ENCODE results near the gene COL25A1.
A peak's percentile ranks its signal among the peaks of the same experiment; 100 is the strongest.

Gene COL25A1

DNA sequence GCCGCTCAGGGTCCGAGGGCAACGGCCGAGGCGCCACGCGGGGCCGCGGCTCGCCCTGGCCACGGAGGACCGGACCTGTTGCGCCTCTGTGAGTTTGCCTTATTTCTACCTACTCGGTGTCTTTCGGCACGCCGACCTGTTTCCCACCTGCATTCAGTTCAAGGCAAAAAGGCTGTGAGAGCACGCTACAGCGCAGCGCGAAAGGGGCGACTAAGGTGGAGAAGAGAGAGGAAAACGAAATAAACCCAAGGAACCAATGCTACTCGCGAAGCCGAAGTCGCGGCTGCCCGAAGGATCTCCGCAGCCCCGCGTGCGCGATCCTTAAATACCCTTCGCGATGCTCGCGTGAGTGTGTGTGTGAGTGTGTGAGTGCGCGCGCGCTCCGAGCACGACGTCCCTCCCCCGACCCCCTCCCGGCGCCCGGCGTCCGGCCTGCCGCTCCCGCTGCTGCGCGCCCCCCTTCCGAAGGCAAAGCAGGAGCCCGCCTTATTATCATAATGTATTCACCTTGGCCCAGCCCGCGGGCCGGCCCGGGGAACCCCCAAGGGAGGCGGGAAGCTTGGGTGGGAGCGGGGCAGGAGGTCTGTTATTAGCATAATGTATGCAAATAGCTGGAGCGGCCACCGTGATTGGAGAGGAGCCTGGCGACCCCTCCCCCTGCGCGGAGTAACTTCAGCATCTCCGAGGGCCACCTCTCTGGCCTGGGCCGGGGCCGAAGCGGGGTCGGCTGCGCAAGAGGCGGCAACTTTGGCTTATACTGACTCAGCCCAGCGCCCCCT is at the start of gene COL25A1:
TSS of gene COL25A1 (minus strand) at position 298 of the 779 bp plus-strand sequence.
- peak; percentile 9 to 28 for DNase-seq

DNA sequence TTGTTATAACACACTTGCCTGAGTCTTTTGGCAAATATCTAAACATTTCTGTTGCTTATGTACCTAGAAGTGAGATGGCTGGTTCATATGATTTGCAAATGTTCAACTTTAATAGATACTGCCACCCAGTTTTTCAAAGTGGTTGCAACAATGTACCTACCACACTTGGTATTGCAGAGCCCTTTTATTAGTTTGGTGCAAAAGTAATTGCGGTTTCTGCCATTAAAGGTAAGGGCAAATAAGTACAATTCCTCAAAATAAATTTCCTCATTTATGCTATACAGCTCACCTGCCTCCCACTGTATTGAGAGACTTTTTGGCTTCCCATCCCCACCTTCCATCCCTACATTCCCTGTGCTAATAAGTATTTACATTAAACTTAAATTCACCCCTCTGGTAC is 47.7 kb upstream of the COL25A1 start:
- no peak for DNase-seq

DNA sequence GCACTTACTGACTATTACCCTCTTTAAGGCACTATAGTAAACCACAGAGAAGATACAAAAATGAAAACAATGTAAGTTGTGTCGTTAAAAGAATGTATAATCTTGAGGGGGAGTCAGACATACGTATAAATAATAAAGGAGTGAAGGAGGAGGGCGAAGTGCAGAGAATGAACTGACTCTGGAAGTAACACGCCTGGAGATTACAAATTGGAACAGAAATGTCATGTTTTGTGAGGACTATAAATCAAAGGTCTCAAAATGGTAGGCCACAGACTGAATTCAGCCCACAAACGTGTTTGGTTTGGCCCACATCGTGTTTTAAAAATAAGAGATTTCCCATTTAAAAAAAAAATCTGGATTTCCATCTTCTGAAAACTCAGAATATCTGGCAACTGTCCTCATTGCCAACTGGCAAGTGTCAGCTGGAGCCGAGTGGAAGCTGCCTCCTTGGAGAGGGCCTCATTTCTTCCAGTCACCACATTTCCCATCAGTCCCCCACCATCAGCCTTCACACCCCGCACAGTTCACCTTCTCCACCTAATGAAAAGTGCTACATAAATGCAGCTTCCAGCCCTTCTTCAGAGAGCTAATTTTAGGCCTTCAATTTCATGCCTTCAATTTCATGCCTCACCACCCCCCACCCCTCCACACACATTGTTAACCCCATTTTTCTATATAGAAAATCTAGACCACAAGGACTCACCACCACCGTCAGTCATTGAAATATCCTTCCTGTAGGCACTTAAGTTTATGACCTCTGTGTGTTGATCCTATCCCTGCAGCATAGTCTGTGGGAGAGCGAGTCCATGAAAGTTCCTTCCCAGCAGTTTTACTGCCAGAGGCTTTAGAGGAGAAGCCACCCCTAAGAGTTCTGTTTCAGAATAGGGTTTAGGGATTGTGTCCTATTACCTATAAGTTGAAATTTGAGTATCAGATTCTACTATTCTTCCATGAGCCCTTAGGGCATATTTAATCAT is 32.0 kb upstream of the COL25A1 start:
- no peak for DNase-seq

DNA sequence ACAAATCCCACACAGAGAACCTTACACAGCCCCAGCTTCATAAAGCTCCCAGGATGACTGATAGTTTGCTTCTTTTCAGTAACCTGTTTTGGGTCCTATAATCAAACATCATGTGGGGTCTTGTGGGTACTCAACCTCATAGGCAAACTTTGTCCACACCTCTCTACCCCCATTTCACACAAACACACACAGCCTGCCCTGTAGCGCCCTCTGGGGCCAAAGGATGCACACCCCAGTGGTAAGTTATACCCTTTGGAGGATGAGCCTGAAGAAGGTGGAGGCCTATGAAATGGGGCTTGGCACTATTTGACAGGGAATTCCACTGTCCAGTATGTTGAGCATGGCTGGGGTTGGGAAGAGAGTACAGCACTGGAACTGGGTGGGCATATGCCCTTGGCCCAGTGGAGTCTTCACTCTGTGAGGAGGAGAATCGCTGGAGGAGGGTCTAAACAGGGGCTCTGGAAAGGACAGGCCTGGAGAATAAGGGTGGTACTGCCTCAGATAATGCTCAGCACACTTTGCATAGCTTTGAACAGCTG is 30.5 kb upstream of the COL25A1 start:
- no peak for DNase-seq

GRCh38 chr4:109327641-109328040 is 25.2 kb upstream of the COL25A1 start:
- no peak for DNase-seq

DNA sequence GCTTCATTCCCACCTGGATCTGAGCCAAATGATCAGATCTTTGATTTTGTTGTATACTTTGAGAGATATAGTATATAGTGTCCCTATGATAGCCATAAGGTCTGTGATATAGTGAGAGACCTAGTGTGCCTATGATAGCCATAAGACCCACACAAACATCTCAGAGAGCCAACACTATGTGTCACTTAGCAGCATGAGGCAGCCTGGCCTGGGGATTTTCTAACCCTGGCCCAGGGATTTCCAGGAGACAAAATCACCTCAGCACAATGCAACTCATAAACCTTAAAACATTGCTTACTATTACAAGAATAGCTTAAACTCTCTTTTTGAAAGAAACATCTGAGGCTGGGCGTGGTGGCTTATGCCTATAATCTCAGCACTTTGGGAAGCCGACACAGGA is 23.2 kb upstream of the COL25A1 start:
- no peak for DNase-seq

DNA sequence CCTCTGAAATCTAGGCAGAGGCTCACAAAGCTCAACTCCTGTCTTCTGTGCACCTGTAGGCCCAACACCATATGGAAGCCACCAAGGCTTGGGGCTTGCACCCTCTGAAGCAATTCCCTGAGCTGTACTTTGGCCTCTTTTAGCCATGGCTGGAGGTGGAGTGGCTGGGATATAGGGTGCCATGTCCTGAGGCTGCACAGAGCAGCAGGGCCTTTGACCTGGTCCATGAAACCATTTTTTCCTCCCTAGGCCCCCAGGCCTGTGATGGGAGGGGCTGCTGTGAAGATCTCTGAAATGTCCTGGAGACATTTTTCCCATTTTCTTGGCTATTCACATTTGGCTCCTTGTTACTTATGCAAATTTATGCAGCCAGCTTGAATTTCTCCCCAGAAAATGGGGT is 20.9 kb upstream of the COL25A1 start:
- DNase-seq, result no peak

DNA sequence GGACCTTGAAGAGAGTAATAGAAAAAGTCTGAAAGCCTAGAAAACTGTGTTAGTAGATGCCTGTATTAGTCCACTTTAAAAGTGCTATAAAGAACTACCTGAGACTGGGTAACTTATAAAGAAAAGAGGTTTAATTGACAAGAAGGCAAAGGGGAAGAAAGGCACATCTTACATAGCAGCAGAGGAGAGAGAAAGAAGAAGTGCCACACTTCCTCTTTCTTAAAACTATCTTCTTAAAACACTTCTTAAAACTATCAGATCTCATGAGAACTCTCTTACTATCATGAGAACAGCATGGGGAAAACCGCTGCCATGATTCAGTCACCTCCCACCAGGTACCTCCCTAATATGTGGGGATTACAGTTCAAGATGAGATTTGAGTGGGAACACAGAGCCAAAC is 18.8 kb upstream of the COL25A1 start:
- no peak for DNase-seq

DNA sequence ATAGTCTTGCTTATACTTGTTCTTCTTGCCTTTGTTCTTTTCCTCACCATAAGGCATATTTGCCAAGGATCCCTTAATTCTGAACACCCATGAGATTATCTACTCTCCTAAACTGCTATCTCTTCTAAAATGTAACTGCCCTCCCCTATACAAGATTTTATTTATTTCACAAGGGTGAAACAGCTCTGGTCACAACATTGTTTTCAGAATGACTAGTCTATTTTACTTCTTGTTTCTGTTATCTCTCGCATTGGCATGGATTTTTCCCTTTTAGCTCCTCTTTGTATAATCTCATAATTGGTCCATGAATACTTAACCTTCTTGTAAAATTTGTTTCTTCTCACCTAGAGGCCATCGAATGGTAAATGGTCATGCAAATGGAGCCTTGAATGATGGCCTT is 17.2 kb upstream of the COL25A1 start:
- no peak for DNase-seq

GRCh38 chr4:109319156-109319555 is 16.7 kb upstream of the COL25A1 start:
- no peak for DNase-seq

DNA sequence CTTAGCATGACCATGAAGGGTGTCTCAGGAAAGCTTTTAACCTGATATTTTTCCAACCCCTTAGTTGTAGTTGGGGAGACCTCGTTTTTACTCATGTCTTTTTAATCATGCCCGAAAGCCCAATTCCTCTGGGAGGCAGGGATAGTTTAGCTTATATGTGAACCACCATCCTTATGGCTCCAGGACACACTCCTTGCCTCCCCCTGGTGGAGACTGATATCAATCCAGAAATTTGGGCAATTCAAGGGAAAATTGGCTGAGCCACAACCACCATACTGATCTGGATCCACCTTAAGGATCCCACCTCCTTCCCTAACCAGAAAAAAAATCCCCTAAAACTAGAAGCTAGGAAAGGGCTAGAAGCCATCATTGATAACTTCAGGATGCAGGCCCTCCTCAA is 13.4 kb upstream of the COL25A1 start:
- no peak for DNase-seq

DNA sequence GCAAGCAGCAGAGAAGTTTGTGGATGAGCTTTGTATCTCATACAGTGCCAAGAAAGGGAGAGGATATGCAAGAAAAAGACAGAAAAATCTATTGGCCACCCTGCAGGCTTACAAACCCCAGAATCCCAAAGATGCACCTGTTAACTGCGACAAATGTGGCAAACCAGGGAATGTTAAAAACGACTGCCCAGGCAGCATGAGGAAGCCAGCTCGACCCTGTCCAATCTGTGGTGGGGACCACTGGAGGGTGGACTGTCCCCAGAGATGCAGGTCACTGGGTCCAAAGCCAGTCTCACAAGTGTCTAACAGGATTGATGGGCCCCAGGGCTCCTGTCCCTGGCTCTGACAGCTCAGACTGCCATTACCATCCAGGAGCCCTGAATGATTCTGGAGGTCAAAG is 12.9 kb upstream of the COL25A1 start:
- no peak for DNase-seq

DNA sequence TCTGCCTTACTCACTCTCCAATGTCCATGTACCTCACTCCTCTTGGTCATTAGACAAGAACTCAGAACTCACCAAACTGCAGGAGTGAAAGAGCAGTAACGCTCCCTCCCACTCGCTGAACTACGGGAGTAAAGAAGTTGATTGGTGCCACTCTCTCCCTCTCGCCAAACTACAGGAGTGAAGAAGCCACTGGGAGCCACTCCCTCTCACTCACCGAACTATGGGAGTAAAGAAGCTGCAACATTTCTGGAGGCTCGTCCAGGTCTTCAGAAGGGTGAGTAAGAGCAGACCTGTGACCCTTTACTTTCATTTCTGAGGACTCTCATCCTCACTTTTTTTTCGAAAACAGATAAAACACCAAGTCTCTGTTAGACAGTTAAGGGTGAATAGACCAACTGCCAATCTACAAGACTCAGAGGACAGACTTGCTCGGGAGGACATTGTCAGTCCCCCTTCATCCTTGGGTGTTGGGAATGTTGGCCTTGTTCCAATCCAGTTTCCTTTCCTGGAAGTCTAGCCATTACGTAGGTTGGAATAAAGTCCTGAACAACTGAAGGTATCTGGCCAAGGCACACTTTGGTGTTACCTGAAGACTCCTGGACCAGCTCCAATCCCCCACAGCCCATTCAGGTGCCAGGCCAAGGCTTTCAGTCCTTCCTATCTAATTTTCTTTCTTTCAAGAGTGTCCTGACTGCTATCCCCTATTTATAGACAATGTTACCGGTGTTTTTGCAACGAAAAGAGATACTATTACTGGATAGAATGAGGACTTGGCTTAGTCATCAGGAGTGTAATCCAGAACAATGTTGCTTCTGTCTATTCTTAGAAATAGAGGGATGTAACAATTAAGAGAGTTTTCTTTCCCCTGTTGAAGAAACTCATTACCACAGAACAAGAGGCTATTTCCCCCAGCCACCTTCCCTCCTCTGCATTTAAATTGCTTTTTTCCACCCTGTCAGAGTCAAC is 11.0 kb upstream of the COL25A1 start:
- DNase-seq, result no peak

DNA sequence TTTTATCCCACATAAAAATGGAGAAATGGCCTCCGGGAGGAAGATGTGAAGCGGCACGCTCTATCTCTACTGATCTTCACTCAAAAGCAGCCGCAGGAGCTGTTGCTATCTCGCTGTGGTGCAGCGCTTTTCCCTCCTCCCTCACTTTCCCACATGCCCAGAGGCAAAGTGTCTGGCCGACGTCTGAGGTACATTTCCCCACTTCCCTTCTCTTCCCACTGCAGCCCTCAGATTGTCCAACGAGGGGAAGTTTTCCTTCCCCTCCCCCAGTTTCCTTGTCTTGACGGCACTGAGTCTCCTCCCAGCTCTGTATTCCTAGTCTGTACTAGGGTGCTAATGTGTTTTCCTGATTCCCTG is 660 bp upstream of the COL25A1 start:
- no peak for DNase-seq

DNA sequence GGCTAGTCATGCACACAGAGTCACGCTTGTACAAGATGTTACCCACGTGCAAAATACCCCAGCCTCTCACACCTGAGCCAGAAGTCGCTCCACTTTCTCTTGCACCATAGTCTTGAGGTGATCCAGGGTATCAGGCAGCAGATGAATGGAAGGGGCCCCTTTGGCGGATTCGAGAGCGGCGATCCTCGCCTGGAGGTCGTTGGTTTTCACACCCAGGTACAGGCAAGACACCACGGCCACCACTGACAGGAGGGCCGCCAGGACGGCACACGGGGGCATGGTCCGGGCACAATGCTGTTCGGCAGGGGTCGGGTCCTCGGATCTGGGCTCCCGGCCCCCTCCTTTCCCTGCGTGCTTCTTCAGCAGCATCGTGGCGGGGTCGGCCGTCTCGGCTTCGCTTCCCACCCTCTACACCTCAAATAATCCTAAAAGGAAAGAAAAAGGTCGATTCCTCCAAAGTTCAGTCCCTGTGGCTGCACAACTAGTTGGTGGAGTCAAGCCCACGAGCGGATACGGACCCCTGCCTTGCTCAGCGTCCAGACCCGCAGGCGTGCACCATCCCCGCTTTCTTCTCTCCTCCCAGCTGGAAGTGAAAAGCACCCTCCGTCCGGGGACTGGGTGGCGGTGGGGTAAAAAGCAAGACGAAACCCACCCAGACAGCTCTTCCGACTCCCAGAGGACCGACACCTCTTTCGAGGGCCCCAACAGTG is 652 bp downstream of the COL25A1 start:
- peak in 1 of 2 donors; percentile 1 for DNase-seq

GRCh38 chr4:109298279-109299010 is 4.0 kb downstream of the COL25A1 start:
- no peak for DNase-seq

- no peak for DNase-seq
Observed at GRCh38 chr4:109296527-109296926, 5.9 kb downstream of the COL25A1 start.

GRCh38 chr4:109295081-109295480 is 7.4 kb downstream of the COL25A1 start:
- no peak for DNase-seq

GRCh38 chr4:109294468-109295020 is 7.9 kb downstream of the COL25A1 start:
- no peak for DNase-seq

DNA sequence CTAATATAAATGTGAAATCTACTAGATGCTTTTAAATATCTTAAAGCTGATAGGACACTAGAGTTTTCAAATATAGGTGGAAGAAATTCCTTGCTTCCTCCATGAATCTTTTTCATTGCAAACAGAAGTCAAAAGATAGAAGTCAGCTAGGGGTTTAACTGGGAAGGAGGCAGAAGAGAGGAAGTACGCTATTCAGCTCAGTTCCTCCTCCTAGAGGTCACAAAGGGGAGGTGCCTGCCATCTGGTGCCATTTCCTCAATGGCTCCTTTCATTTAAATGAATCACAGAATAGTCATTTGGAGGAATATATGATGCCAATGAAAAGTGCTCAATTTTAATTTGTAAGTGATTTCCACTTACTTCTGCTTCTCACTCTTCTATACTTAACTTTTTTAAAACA is 8.5 kb downstream of the COL25A1 start:
- DNase-seq, result no peak

DNA sequence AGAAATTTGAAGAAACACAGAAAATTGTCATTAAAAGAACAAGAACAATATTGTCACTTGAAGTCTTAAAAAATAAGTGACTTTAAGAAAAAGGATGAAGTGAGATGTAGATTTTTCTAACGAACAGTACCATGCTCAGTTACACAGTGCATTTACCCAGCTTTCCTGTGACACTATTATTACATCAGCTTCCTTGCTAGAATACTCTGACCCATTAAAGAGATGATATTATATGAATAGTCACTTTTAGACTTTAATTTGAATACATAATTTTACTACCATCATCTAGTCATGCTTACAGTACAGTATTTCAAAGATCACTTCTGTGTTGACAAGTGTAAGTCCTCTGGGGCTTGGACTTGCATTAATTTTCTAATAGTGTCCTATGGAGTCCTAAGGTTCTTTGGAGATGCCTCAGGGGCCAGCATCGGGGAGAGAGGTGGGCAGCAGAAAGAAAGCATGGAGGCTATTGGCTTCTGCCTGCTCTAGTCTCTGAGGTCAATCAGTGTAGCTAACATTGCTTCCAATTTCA is 10.7 kb downstream of the COL25A1 start:
- no peak for DNase-seq
